ENCODE results near the gene FILIP1L.

The FILIP1L gene

DNA sequence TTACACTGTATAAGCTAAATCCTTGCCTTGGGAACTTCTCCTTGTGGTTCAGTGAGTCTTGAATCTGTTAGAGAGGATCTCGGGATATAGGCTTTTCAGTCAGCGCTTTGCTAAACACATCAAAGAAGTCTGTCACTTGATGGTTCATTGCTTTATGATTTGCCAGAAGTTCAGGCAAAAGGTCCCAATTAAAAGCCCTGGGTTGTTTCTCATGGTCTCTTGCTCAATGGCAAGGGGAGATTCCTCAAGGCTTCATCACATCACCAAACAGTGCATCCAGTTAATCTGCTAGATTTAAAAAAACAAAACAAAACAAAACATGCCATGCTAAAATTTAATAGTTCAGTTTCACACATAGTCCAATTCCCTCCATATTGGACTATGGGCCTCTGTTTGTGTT, 114.8 kb downstream of the FILIP1L start:
- no peak overlapping the region for H3K4me3 ChIP-seq (replicated peaks in 1 of 2; ENCODE audit: low read depth in 2 of 2, low read length in 2 of 2)
- TF ChIP-seq, protein P1, sequence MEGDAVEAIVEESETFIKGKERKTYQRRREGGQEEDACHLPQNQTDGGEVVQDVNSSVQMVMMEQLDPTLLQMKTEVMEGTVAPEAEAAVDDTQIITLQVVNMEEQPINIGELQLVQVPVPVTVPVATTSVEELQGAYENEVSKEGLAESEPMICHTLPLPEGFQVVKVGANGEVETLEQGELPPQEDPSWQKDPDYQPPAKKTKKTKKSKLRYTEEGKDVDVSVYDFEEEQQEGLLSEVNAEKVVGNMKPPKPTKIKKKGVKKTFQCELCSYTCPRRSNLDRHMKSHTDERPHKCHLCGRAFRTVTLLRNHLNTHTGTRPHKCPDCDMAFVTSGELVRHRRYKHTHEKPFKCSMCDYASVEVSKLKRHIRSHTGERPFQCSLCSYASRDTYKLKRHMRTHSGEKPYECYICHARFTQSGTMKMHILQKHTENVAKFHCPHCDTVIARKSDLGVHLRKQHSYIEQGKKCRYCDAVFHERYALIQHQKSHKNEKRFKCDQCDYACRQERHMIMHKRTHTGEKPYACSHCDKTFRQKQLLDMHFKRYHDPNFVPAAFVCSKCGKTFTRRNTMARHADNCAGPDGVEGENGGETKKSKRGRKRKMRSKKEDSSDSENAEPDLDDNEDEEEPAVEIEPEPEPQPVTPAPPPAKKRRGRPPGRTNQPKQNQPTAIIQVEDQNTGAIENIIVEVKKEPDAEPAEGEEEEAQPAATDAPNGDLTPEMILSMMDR (IDR thresholded peaks at IDR 0.05; ENCODE audit: low read depth, low read length) = no peak
- DNase-seq (ENCODE audit: low read depth in 2 of 2) = peak; percentile 29 to 57

DNA sequence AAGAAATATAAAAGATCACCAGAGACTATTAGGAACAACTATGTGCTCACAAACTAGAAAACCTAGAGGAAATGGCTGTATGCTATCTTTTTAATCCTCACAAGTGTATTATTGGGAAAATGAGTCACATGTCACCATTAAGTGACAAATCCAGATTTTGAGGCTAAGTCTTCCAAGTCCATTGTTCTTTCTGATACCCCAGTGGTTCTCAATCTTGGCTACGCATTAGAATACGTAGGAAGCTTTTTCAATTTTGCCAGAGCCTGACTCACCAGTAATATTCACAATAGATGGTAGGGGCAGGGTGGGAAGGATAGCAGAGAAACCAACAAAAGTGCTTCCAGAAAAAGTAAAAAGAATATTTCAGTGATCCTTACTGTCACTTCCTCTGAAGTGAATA, 117.0 kb downstream of the FILIP1L start:
- peak; percentile 68 to 87 for DNase-seq (ENCODE audit: low read depth in 2 of 2)
- H3K4me3 ChIP-seq (replicated peaks in 1 of 2; ENCODE audit: low read depth in 2 of 2, low read length in 2 of 2) = no peak overlapping the region
- TF ChIP-seq, protein P1 (IDR thresholded peaks at IDR 0.05; ENCODE audit: low read depth, low read length) = no peak

DNA sequence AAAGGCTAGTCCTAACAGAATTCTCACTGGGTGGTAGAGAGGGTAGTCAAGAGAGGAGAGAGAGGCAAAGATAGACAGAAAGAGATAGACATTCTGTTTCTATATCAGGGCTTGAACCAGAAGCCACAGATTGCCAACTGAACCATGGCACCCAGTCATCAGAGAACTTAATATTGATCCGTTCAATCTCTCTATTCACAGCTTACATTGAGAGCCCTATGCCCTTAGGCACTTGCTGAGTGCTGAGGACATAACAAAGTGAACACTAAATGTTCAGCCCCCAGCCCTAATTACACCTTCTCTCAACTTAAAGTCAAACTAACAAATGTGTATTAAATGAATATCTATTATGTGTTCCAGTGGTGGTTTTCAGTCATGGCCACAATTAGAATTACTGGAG, 124.1 kb downstream of the FILIP1L start:
- no peak overlapping the region for H3K4me3 ChIP-seq (replicated peaks in 1 of 2; ENCODE audit: low read depth in 2 of 2, low read length in 2 of 2)
- DNase-seq (ENCODE audit: low read depth in 2 of 2) = no peak
- TF ChIP-seq, protein P1 (IDR thresholded peaks at IDR 0.05; ENCODE audit: low read depth, low read length) = no peak

DNA sequence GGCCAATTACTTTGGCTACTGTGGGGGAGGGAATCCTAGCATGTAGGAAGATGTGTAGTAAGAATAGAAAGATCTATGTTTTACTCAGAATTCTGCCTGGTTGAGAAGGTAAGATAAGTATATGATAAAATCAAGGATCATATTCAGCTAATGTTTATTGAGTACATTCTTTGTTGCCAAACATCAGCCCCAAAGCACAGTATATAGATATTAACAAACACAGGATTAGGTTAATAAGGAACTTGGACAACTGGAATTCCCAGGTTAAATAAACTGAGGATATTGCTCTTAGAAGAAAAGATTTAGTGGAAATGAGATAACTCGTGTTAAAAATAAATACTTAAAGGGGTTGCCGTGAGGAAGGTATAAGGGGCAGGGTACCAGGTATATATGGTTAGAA, 129.6 kb downstream of the FILIP1L start:
- DNase-seq (ENCODE audit: low read depth in 2 of 2) = no peak
- TF ChIP-seq, protein P1 (IDR thresholded peaks at IDR 0.05; ENCODE audit: low read depth, low read length) = no peak
- no peak overlapping the region for H3K4me3 ChIP-seq (replicated peaks in 1 of 2; ENCODE audit: low read depth in 2 of 2, low read length in 2 of 2)

DNA sequence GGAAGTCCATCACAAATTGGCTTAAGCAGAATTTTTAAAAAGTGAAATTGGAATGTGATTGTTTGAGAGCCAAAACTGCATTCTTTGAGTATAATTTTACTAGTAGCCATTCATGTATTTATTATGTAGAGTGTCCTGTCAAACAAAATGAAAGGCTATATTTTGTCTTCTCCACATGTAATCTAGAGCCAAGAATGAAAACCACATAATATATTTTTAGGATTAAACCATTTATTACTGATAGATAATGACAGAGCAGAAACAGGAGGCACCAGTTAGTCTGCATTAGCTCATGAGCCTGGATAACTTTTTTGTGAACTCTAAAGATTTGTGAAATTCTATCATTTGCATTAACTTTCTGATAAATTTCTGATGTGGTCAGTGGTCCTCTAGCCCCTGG, 130.2 kb downstream of the FILIP1L start:
- no peak overlapping the region for H3K4me3 ChIP-seq (replicated peaks in 1 of 2; ENCODE audit: low read depth in 2 of 2, low read length in 2 of 2)
- TF ChIP-seq, protein P1 (IDR thresholded peaks at IDR 0.05; ENCODE audit: low read depth, low read length) = no peak
- DNase-seq (ENCODE audit: low read depth in 2 of 2) = no peak

DNA sequence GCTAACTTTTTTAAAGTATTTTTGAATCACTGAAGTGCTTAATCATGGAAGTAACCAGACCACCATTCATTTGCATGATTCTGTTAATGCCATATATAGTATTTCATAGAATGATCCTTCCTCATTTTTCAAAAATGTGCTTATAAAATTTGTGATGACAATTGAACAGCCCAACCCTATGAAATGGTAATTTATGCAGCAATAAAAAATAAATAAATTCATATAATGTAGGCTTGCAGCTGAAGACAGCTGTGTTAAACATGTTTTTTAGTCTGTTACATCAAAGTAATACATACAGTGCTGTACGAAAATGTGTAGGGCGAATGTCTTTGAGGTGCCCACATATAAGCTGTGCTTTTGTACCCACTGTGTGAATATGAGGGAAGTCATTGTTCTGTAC, 131.7 kb downstream of the FILIP1L start:
- TF ChIP-seq, protein P1 (IDR thresholded peaks at IDR 0.05; ENCODE audit: low read depth, low read length) = no peak
- DNase-seq (ENCODE audit: low read depth in 2 of 2) = no peak
- no peak overlapping the region for H3K4me3 ChIP-seq (replicated peaks in 1 of 2; ENCODE audit: low read depth in 2 of 2, low read length in 2 of 2)

DNA sequence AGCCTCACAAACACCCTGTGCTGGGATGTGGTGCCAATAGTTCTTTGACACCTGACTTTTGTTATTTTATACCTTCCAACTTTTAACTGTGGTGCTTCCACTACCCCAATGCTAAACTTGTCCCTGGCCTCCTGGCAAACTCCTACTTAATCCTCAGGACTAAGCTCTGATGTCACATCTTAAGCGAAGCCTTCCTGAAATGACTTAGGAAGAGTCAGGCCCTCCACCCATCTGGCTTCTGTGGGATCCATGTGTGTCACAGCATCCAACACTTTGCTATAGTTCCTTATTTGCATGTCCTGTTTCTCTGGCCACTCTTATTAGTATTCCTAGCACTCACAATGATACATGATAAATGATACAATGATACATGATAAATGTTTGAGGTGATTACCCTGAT, 133.2 kb downstream of the FILIP1L start:
- no peak overlapping the region for H3K4me3 ChIP-seq (replicated peaks in 1 of 2; ENCODE audit: low read depth in 2 of 2, low read length in 2 of 2)
- TF ChIP-seq, protein P1 (IDR thresholded peaks at IDR 0.05; ENCODE audit: low read depth, low read length) = no peak
- DNase-seq (ENCODE audit: low read depth in 2 of 2) = no peak
